Osteoblast (primary cell): Measurements from ENCODE around the gene CACNA1H. TPM values are rescaled to one million over a fixed set of nuclear protein-coding genes. Genes with fewer than 3 reads are reported as not detected.
A peak's percentile ranks its signal among the peaks of the same experiment; 100 is the strongest.

Source experiments
- DNase-seq: peaks from one replicate; pipeline ENCODE4 v3.0.0; 2011; ENCODE audit warnings: low spot score, mixed read lengths; ENCODE audit not compliant: insufficient read length; ENCODE audit errors: missing footprints
- H2AFZ ChIP-seq: 2 replicates; pipeline ENCODE4 v1.6.0; 2011; ENCODE audit warnings: mild to moderate bottlenecking, low read length
- H3K27ac ChIP-seq: 2 replicates; pipeline ENCODE4 v1.5.1; 2011; ENCODE audit warnings: mild to moderate bottlenecking, low read depth, low read length, moderate library complexity
- H3K27me3 ChIP-seq: 2 replicates; pipeline ENCODE4 v1.6.0; 2012; ENCODE audit warnings: mild to moderate bottlenecking, control low read depth, inconsistent platforms, low read length, moderate library complexity; ENCODE audit not compliant: insufficient read depth
- H3K36me3 ChIP-seq: 2 replicates; pipeline ENCODE4 v1.5.1; 2011; ENCODE audit warnings: mild to moderate bottlenecking, low read length, control low read depth, moderate library complexity; ENCODE audit not compliant: insufficient read depth
- H3K4me1 ChIP-seq: 2 replicates; pipeline ENCODE4 v1.5.1; 2011; ENCODE audit warnings: mild to moderate bottlenecking, low read length, control low read depth, moderate library complexity; ENCODE audit not compliant: insufficient read depth
- H3K4me2 ChIP-seq: 2 replicates; pipeline ENCODE4 v1.6.0; 2011; ENCODE audit warnings: mild to moderate bottlenecking, low read length; ENCODE audit not compliant: insufficient read depth
- H3K4me3 ChIP-seq: fragments of 200-600 bp; sonication (generic); 3 replicates; pipeline ENCODE4 v1.5.1; 2012; ENCODE audit warnings: mild to moderate bottlenecking, low read length, inconsistent platforms; ENCODE audit not compliant: insufficient read depth
- H3K79me2 ChIP-seq: 2 replicates; pipeline ENCODE4 v1.6.0; 2012; ENCODE audit warnings: mild to moderate bottlenecking, low read length, control low read depth, inconsistent platforms; ENCODE audit not compliant: insufficient read depth
- H3K9me3 ChIP-seq: 2 replicates; pipeline ENCODE4 v1.5.1; 2011; ENCODE audit warnings: low read depth, low read length, control low read depth
- H4K20me1 ChIP-seq: 2 replicates; pipeline ENCODE4 v1.6.0; 2012; ENCODE audit warnings: mild to moderate bottlenecking, low read length, control low read depth; ENCODE audit not compliant: insufficient read depth
- total RNA-seq: library from RNA; depleted of rRNA; stranded (reverse); fragments of >200 nt; gene quantifications from 2 replicates; pipeline ENCODE4 v1.2.3, GENCODE V29; 2012
- TF ChIP-seq, protein P1 (sequence below): IDR thresholded peaks from 2 replicates; pipeline ENCODE4 v1.5.1; 2011; ENCODE audit warnings: mild to moderate bottlenecking, low read depth, low read length, moderate library complexity; ENCODE audit errors: extremely low read depth

The CACNA1H gene
- total RNA-seq, 1 donor = under 0.01 TPM

DNA sequence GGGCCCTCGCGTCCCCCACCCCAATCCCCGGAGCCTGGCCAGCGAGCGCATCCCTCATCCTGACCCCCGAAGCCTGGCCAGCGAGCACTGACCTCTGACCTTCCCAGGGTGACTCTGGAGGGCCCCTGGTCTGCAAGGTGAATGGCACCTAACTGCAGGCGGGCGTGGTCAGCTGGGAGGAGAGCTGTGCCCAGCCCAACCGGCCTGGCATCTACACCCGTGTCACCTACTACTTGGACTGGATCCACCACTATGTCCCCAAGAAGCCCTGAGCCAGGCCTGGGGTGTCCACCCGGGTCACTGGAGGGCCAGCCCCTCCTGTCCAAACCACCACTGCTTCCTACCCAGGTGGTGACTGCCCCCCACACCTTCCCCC lies 105.3 kb downstream of the CACNA1H start:
- Histone ChIP-seq H3K36me3 (no peaks in the 10 kb centered on the region), H3K9me3 (no peaks in the 10 kb centered on the region), H2AFZ (no peak overlapping the region), H3K27me3 (peaks cover 29% of the 10 kb centered on the region), H3K27ac (no peak overlapping the region), H3K4me3 (no peak overlapping the region), H3K4me1 (no peaks in the 10 kb centered on the region), H3K4me2 (no peak overlapping the region), H3K79me2 (no peaks in the 10 kb centered on the region), H4K20me1 (no peaks in the 10 kb centered on the region)
- DNase-seq = no peak
- TF ChIP-seq, protein P1, sequence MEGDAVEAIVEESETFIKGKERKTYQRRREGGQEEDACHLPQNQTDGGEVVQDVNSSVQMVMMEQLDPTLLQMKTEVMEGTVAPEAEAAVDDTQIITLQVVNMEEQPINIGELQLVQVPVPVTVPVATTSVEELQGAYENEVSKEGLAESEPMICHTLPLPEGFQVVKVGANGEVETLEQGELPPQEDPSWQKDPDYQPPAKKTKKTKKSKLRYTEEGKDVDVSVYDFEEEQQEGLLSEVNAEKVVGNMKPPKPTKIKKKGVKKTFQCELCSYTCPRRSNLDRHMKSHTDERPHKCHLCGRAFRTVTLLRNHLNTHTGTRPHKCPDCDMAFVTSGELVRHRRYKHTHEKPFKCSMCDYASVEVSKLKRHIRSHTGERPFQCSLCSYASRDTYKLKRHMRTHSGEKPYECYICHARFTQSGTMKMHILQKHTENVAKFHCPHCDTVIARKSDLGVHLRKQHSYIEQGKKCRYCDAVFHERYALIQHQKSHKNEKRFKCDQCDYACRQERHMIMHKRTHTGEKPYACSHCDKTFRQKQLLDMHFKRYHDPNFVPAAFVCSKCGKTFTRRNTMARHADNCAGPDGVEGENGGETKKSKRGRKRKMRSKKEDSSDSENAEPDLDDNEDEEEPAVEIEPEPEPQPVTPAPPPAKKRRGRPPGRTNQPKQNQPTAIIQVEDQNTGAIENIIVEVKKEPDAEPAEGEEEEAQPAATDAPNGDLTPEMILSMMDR = no peak

DNA sequence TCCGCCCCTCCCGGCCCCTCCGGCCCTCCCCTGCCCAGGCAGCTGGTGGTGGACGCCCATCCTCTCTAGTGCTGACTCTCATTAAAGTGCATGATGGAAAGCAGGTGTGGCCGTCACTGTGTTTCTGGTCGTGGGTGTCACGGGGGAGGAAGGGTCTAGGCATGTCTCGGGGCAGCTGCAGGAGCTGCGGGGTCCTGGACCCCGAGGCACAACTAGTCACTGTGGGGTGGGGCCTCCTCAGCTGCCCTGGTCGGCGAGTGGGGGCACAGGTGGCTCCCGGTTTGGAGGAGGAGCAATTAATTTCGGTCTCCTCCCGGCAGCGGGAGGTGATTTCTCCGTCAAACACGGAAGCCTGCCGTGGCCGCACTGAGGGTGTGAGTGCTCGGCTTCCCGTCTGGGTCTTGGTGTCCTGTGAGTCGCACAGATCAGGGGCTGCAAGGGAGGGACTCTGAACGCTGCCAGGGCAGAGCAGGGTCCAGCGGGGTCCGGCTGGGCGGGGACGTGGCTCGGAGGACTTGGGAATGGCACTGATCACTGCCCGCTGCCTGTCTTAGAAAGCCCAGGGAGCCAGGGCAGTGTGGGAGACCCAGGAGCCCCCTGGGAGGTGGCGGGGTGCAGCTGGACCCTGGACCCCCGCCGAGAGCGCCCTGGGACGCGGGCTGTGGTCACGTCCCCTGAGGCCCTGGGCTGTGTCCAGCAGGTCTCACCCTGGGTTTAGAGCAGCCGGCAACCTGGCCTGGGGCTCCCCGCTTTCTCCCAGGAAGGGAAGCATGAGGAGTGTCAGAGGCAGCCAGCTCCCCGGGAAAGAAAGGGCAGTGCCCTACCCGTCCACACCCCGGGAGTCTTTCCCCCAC lies 106.2 kb downstream of the CACNA1H start:
- Histone ChIP-seq H4K20me1 (no peaks in the 10 kb centered on the region), H3K27me3 (peaks cover 29% of the 10 kb centered on the region), H2AFZ (no peak overlapping the region), H3K4me1 (no peaks in the 10 kb centered on the region), H3K4me2 (no peak overlapping the region), H3K4me3 (no peak overlapping the region), H3K27ac (no peak overlapping the region), H3K79me2 (no peaks in the 10 kb centered on the region), H3K9me3 (no peaks in the 10 kb centered on the region), H3K36me3 (no peaks in the 10 kb centered on the region)
- DNase-seq = peak; percentile 86
- TF ChIP-seq, protein P1 = no peak

DNA sequence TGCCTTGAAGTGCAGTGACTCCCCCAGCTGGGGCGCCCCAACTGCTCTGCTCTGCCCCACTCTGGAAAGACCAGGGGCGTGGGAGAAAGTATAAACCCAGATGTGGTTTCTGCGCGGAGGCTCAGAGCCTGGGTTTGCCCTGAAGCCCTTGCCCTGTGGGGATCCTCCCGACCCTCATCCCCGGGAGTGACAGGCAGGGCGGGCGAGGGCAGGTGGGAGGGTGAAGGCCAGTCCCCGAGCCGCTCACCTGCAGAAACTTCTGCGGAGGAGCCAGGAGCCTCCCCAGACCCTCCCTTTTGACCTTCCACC lies 106.8 kb downstream of the CACNA1H start:
- TF ChIP-seq, protein P1 = no peak
- Histone ChIP-seq H3K4me2 (no peak overlapping the region), H3K27ac (no peak overlapping the region), H3K27me3 (peaks cover 29% of the 10 kb centered on the region), H3K79me2 (no peaks in the 10 kb centered on the region), H3K9me3 (no peaks in the 10 kb centered on the region), H4K20me1 (peaks cover 4% of the 10 kb centered on the region), H3K4me3 (no peak overlapping the region), H3K36me3 (no peaks in the 10 kb centered on the region), H2AFZ (no peak overlapping the region), H3K4me1 (no peaks in the 10 kb centered on the region)
- no peak for DNase-seq

DNA sequence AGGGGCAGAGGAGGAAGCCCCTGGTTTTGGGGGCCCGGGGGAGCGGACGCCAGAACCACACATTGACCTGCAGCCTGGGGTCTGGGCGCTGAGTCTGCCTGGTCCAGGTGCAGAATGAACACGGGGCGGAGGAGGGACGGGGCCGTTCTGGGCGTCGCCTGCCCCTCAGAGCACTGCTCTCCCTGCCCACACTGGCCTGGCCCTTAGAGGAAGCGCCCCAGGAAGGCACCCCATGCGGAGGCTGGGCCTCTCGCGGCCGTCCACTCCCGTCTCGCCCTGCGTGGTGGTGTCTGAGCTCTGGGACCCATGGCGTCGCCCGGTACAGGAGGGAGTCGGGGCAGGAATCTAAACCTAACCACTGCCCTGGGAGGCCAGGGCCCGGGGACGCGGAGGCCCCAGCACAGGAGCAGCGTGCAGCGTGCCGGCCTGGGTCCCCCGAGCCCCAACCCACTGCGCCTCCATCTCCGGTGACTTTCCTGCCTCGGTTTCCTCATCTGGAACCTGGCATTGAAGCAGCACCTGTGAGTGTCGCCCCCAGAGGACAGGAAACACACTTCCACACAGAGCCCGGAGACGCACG lies 107.3 kb downstream of the CACNA1H start:
- H3K4me2 ChIP-seq = no peak overlapping the region
- H3K27me3 ChIP-seq = peaks cover 29% of the 10 kb centered on the region
- no peaks in the 10 kb centered on the region for H3K36me3 ChIP-seq
- H3K4me3 ChIP-seq = no peak overlapping the region
- DNase-seq = no peak
- no peaks in the 10 kb centered on the region for H3K9me3 ChIP-seq
- no peak overlapping the region for H2AFZ ChIP-seq
- TF ChIP-seq, protein P1 = no peak
- H3K27ac ChIP-seq = no peak overlapping the region
- H3K79me2 ChIP-seq = no peaks in the 10 kb centered on the region
- H3K4me1 ChIP-seq = no peaks in the 10 kb centered on the region
- H4K20me1 ChIP-seq = peaks cover 4% of the 10 kb centered on the region
